GM12878 (cell line): ENCODE measurements around the gene SMYD5. TPM values are rescaled to one million over a fixed set of nuclear protein-coding genes. Genes with fewer than 3 reads are reported as not detected.

Experiments used
- ATAC-seq: fragments of 200-7000 bp; cut with Tn5 transposase; 3 replicates; pipeline ENCODE4 v1.9.1; 2020; ENCODE audit warnings: mild to moderate bottlenecking, moderate library complexity
- BruUV-seq: library from RNA; stranded (reverse); fragments of 400-500 nt; replicated peaks from 2 replicates; lab custom pipeline; 2021; lab: Mats Ljungman, UMichigan
- CTCF ChIA-PET: fragments of 300-600 bp; sonication (Branson Sonifier 250); formaldehyde crosslinking; extraction: SDS; loops from one replicate; lab custom pipeline; 2021; ENCODE audit warnings: inconsistent platforms; lab: Yijun Ruan, JAX
- POLR2A ChIA-PET: fragments of 350-600 bp; formaldehyde crosslinking; extraction: SDS; loops from one replicate; lab custom pipeline; 2021; ENCODE audit warnings: inconsistent platforms; lab: Charles Lee
- RAD21 ChIA-PET: fragments of 300-600 bp; sonication (Branson Sonifier 250); formaldehyde crosslinking; loops from one replicate; lab custom pipeline; 2023; ENCODE audit warnings: antibody characterized with exemption; ENCODE audit not compliant: unreplicated experiment; lab: Charles Lee
- SMC1A ChIA-PET: fragments of 300-600 bp; sonication (Branson Sonifier 250); formaldehyde crosslinking; loops from one replicate; lab custom pipeline; 2023; ENCODE audit not compliant: unreplicated experiment, uncharacterized antibody; lab: Charles Lee
- DNase-seq: peaks from one replicate; pipeline ENCODE4 v3.0.0-alpha.2; 2011; ENCODE audit warnings: low read depth, low spot score
- FAIRE-seq: peaks from 3 replicates; lab custom pipeline; 2011; peaks lifted over from hg19 to GRCh38; lab: Jason Lieb, UNC
- H2AFZ ChIP-seq: 2 replicates; pipeline ENCODE4 v1.6.0; 2011; ENCODE audit warnings: low read depth, low read length, control low read depth; ENCODE audit not compliant: control insufficient read depth
- H3K27ac ChIP-seq: 2 replicates; pipeline ENCODE4 v1.5.1; 2011; ENCODE audit warnings: control low read depth; ENCODE audit not compliant: control insufficient read depth, insufficient read depth
- H3K27me3 ChIP-seq, 2 experiments: replicated peaks in 1 of 2; 2 replicates each; pipeline versions ENCODE4 v1.6.0 to v1.6.1; 2011; ENCODE audit warnings: low read length in 1 of 2; ENCODE audit not compliant: control insufficient read depth in 2 of 2, insufficient read depth in 2 of 2
- H3K36me3 ChIP-seq, 2 experiments: 2 replicates each; pipeline ENCODE4 v1.5.1; 2011; ENCODE audit warnings: low read length in 1 of 2; ENCODE audit not compliant: control insufficient read depth in 2 of 2, insufficient read depth in 2 of 2
- H3K4me1 ChIP-seq: 2 replicates; pipeline ENCODE4 v1.6.1; 2011; ENCODE audit warnings: mild to moderate bottlenecking, low read length, moderate library complexity, mixed read lengths; ENCODE audit not compliant: control insufficient read depth, insufficient read depth
- H3K4me2 ChIP-seq: 2 replicates; pipeline ENCODE4 v1.6.0; 2011; ENCODE audit warnings: control low read depth; ENCODE audit not compliant: control insufficient read depth, insufficient read depth
- H3K4me3 ChIP-seq: fragments of 200-600 bp; sonication (generic); 2 replicates; pipeline ENCODE4 v1.5.1; 2016
- H3K79me2 ChIP-seq: 2 replicates; pipeline ENCODE4 v1.6.0; 2011; ENCODE audit warnings: low read length; ENCODE audit not compliant: control insufficient read depth, insufficient read depth
- H3K9ac ChIP-seq: 2 replicates; pipeline ENCODE4 v1.8.0; 2011; ENCODE audit warnings: low read length, control low read depth, mixed read lengths; ENCODE audit not compliant: control insufficient read depth, insufficient read depth
- H3K9me3 ChIP-seq: replicated peaks from 3 replicates; pipeline ENCODE4 v1.5.1; 2011; ENCODE audit warnings: mild to moderate bottlenecking, low read length; ENCODE audit not compliant: control insufficient read depth, insufficient read depth
- H4K20me1 ChIP-seq: 2 replicates; pipeline ENCODE4 v1.6.0; 2011; ENCODE audit not compliant: control insufficient read depth, insufficient read depth
- DPF2 ChIP-seq: fragments of 450-650 bp; IDR thresholded peaks from 2 replicates; pipeline ENCODE4 v1.6.1; 2017; ENCODE audit warnings: mild to moderate bottlenecking
- NFYB ChIP-seq: IDR thresholded peaks from 2 replicates; pipeline ENCODE4 v1.6.1; 2011; ENCODE audit warnings: low read depth, mild to moderate bottlenecking, low read length, improper control_type of control experiment, moderate library complexity; ENCODE audit not compliant: insufficient read depth
- SMAD5 ChIP-seq: IDR thresholded peaks from 2 replicates; pipeline ENCODE4 v1.6.1; 2016; ENCODE audit warnings: antibody characterized with exemption, low read depth
- SPI1 ChIP-seq: IDR thresholded peaks from 2 replicates; pipeline ENCODE4 v1.6.1; 2011; ENCODE audit warnings: low read depth, mild to moderate bottlenecking, low read length, moderate library complexity, borderline replicate concordance; ENCODE audit not compliant: insufficient read depth
- ZNF592 ChIP-seq: fragments of 450-650 bp; IDR thresholded peaks from 2 replicates; pipeline ENCODE4 v1.6.1; 2017; ENCODE audit warnings: mild to moderate bottlenecking, moderate library complexity
- WGBS: methylation state at CpG from one replicate; pipeline ENCODE4 v1.1.6; 2016; ENCODE audit warnings: low lambda C conversion rate; ENCODE audit not compliant: insufficient replicate concordance, insufficient coverage; ENCODE audit errors: missing lambda C conversion rate; 5-methylcytosine and 5-hydroxymethylcytosine counted together
- in situ Hi-C: fragments of 300-500 bp; cut with MboI; formaldehyde crosslinking; loops from 9 replicates; pipeline ENCODE4 v1.14.3; 2018; ENCODE audit warnings: mixed read lengths
- intact Hi-C: fragments of 100-400 bp; cut with micrococcal nuclease; formaldehyde crosslinking; loops from one replicate; pipeline ENCODE4 v1.14.2; 2022; ENCODE audit not compliant: unreplicated experiment
- polyA plus RNA-seq, 11 experiments: library from polyadenylated mRNA; depleted of rRNA in 4 of 11; unstranded in 6 of 11; stranded (reverse) in 5 of 11; fragments of >200 nt; fragmentation: Nextera tagmentation in 4 of 11; fragmentation: Illumina TruSeq in 1 of 11; extraction: Ambion mirVana in 4 of 11; extraction: Trizol in 1 of 11; gene quantifications; 1 replicate in 1 of 11; 2 replicates in 10 of 11; pipeline versions ENCODE4 v1.2.1 to v1.2.3, GENCODE V29; 2011 to 2016; ENCODE audit warnings: inconsistent platforms in 2 of 11, missing spikeins in 2 of 11, low read depth in 1 of 11
- total RNA-seq, 4 experiments: library from RNA; depleted of rRNA in 3 of 4; stranded (reverse); fragments of >200 nt in 3 of 4; fragmentation: Illumina TruSeq in 1 of 4; extraction: Trizol in 1 of 4; gene quantifications; 2 replicates each; pipeline versions ENCODE4 v1.2.1 to v1.2.3, GENCODE V29; 2013 to 2021
- TF ChIP-seq, protein P1 (sequence below): fragments of 450-650 bp; IDR thresholded peaks from 2 replicates; pipeline ENCODE4 v1.6.1; 2017; ENCODE audit warnings: antibody characterized with exemption, mild to moderate bottlenecking, moderate library complexity

The SMYD5 gene
- total and polyA plus RNA-seq, 10 of the 15 experiments (the other 5 are each of a cell fraction or from before 2014, with no cell fraction given): 6.1 to 35.3 (median 26.4) TPM

DNA sequence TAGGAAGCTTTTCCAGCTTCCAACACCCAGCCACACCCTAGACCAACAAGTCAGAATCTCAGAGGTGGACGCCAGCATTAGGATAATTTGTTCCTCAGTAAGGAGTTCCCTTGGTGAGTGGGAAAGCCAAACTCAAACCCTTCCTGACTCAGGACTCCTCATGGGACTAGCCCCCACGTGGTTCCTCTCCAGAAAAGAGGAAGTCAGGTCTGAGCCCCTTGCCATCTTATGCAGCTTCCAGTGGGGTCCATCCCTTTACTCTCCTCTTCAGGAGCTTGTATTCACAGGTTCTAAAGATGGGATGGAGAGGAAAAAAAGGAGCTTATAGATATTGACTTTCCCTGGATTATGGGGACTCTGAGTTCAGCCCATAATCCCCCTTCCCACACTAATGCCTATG is 26.5 kb upstream of the SMYD5 start:
- ATAC-seq: no peak
- in situ Hi-C loops: no loop called here

More for the DNA sequence above, 26.5 kb upstream of the SMYD5 start:
- H3K4me3 ChIP-seq: no peak overlapping the region
- H3K9ac ChIP-seq: no peak overlapping the region
- no peaks in the 10 kb centered on the region for H3K79me2 ChIP-seq
- H4K20me1 ChIP-seq: no peaks in the 10 kb centered on the region
- no peaks in the 10 kb centered on the region for H3K4me1 ChIP-seq
- H3K27ac ChIP-seq: no peak overlapping the region
- CTCF ChIA-PET: interaction anchor here (1.3 to 2.2 kb wide), 2 partner anchors 10 to 25 kb away, joined by 6 to 11 read pairs; no protein-coding TSS in a partner anchor
- H2AFZ ChIP-seq: no peak overlapping the region
- FAIRE-seq: no peak
- TF ChIP-seq SMAD5 (no peak), NFYB (no peak), DPF2 (no peak), SPI1 (peak; percentile 50; the same call in 1 of the 2 replicates), ZNF592 (no peak)
- TF ChIP-seq, protein P1, sequence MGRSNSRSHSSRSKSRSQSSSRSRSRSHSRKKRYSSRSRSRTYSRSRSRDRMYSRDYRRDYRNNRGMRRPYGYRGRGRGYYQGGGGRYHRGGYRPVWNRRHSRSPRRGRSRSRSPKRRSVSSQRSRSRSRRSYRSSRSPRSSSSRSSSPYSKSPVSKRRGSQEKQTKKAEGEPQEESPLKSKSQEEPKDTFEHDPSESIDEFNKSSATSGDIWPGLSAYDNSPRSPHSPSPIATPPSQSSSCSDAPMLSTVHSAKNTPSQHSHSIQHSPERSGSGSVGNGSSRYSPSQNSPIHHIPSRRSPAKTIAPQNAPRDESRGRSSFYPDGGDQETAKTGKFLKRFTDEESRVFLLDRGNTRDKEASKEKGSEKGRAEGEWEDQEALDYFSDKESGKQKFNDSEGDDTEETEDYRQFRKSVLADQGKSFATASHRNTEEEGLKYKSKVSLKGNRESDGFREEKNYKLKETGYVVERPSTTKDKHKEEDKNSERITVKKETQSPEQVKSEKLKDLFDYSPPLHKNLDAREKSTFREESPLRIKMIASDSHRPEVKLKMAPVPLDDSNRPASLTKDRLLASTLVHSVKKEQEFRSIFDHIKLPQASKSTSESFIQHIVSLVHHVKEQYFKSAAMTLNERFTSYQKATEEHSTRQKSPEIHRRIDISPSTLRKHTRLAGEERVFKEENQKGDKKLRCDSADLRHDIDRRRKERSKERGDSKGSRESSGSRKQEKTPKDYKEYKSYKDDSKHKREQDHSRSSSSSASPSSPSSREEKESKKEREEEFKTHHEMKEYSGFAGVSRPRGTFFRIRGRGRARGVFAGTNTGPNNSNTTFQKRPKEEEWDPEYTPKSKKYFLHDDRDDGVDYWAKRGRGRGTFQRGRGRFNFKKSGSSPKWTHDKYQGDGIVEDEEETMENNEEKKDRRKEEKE: no peak
- H3K4me2 ChIP-seq: no peak overlapping the region
- POLR2A ChIA-PET: no interaction called here
- SMC1A ChIA-PET: interaction anchor here (1.3 kb wide), 1 partner anchor 25 kb away, joined by 3 read pairs; no protein-coding TSS in a partner anchor
- no TSS peak for BruUV-seq
- no peak for DNase-seq
- intact Hi-C loops: no loop called here
- no peaks in the 10 kb centered on the region; a peak in 1 of 4 replicates for H3K27me3 ChIP-seq
- H3K9me3 ChIP-seq: no peaks in the 10 kb centered on the region
- RAD21 ChIA-PET: no interaction called here
- WGBS: 4% methylated on average over 2 of the region's 2 CpGs
- H3K36me3 ChIP-seq: no peaks in the 10 kb centered on the region
